C4-2B (cell line): Measurements from ENCODE around the gene SECTM1.
A peak's percentile ranks its signal among the peaks of the same experiment; 100 is the strongest.

Experiments
- H3K27ac ChIP-seq: fragments of 450-650 bp; 2 replicates; pipeline ENCODE4 v1.5.1; 2017
- CTCF ChIP-seq: fragments of 450-650 bp; conservative IDR thresholded peaks from 2 replicates; pipeline ENCODE4 v1.5.1; 2017; ENCODE audit warnings: mild to moderate bottlenecking
- ZFX ChIP-seq: fragments of 450-650 bp; IDR thresholded peaks from 2 replicates; pipeline ENCODE4 v1.6.1; 2017

The SECTM1 gene

GRCh38 chr17:82292251-82293154 lies 41.1 kb downstream of the SECTM1 start:
- peak overlapping the region; percentile 95 for H3K27ac ChIP-seq
- TF ChIP-seq ZFX (peak; percentile 81; the same call in 1 of the 2 replicates), CTCF (no peak)

- TF ChIP-seq CTCF: no peak
- no peak for TF ChIP-seq ZFX
- H3K27ac ChIP-seq: peak overlapping the region; percentile 95
These were observed 41.9 kb downstream of the SECTM1 start for GRCh38 chr17:82291582-82292250.

GRCh38 chr17:82287868-82288801 lies 45.4 kb downstream of the SECTM1 start:
- peak overlapping the region; percentile 81 for H3K27ac ChIP-seq
- peak; percentile 8; the same call in 1 of the 2 replicates for TF ChIP-seq ZFX
- no peak for TF ChIP-seq CTCF

GRCh38 chr17:82287013-82287867 lies 46.3 kb downstream of the SECTM1 start:
- H3K27ac ChIP-seq: peak overlapping the region; percentile 81
- TF ChIP-seq ZFX (no peak), CTCF (no peak)

GRCh38 chr17:82285141-82285540 lies 48.4 kb downstream of the SECTM1 start:
- H3K27ac ChIP-seq: no peak overlapping the region
- TF ChIP-seq CTCF: no peak
- no peak for TF ChIP-seq ZFX

GRCh38 chr17:82283208-82283749 lies 50.3 kb downstream of the SECTM1 start:
- TF ChIP-seq CTCF (no peak), ZFX (no peak)
- H3K27ac ChIP-seq: peak overlapping the region; percentile 37
